ENCODE data around the gene ASGR2.
"Not testable (repeated sequence)": the region's sequence is repeated elsewhere in the genome, so short reads cannot be mapped to it uniquely, and the experiment has no call there.

The ASGR2 gene

GRCh38 chr17:7114241-7114874, at the start of gene ASGR2:
TSS of gene ASGR2 (minus strand) at chr17:7114822. CDS start at chr17:7114240, 582 bp downstream.
- DNase-seq, result no peak

GRCh38 chr17:7159571-7159970, 44.9 kb upstream of the ASGR2 start:
- not testable (repeated sequence) for DNase-seq

GRCh38 chr17:7158424-7158823, 43.8 kb upstream of the ASGR2 start:
- DNase-seq, result not testable (repeated sequence)

GRCh38 chr17:7156342-7156940, 41.8 kb upstream of the ASGR2 start:
- DNase-seq, result no peak

- peak; percentile 41 for DNase-seq
These were observed 33.1 kb upstream of the ASGR2 start for GRCh38 chr17:7147772-7148171.

GRCh38 chr17:7146115-7146514, 31.5 kb upstream of the ASGR2 start:
- DNase-seq, result no peak

GRCh38 chr17:7144213-7144612, 29.6 kb upstream of the ASGR2 start:
- DNase-seq, result no peak

- no peak for DNase-seq
These were observed 27.2 kb upstream of the ASGR2 start for GRCh38 chr17:7141824-7142223.

- no peak for DNase-seq
These were observed 24.8 kb upstream of the ASGR2 start for GRCh38 chr17:7139400-7139799.

GRCh38 chr17:7138800-7139381, 24.3 kb upstream of the ASGR2 start:
- DNase-seq, result no peak

- DNase-seq, result no peak
These were observed 22.7 kb upstream of the ASGR2 start for GRCh38 chr17:7137171-7137943.

- DNase-seq, result peak; percentile 74
These were observed 21.8 kb upstream of the ASGR2 start for GRCh38 chr17:7136266-7136877.

GRCh38 chr17:7133916-7134315, 19.3 kb upstream of the ASGR2 start:
- DNase-seq, result no peak

GRCh38 chr17:7133424-7133823, 18.8 kb upstream of the ASGR2 start:
- peak; percentile 49 for DNase-seq

- DNase-seq, result peak; percentile 81
These were observed 18.0 kb upstream of the ASGR2 start for GRCh38 chr17:7132511-7133094.

- no peak for DNase-seq
These were observed 16.8 kb upstream of the ASGR2 start for GRCh38 chr17:7131423-7131791.

GRCh38 chr17:7130621-7131422, 16.2 kb upstream of the ASGR2 start:
- no peak for DNase-seq

GRCh38 chr17:7129311-7129710, 14.7 kb upstream of the ASGR2 start:
- DNase-seq, result no peak

GRCh38 chr17:7128160-7128559, 13.5 kb upstream of the ASGR2 start:
- no peak for DNase-seq

- not testable (repeated sequence) for DNase-seq
These were observed 12.9 kb upstream of the ASGR2 start for GRCh38 chr17:7127501-7127900.

- not testable (repeated sequence) for DNase-seq
These were observed 11.8 kb upstream of the ASGR2 start for GRCh38 chr17:7126386-7126785.

GRCh38 chr17:7124923-7125322, 10.3 kb upstream of the ASGR2 start:
- DNase-seq, result no peak

All from activated CD4-positive, alpha-beta T cell treated with anti-CD3 and anti-CD28 coated beads, Interleukin-10, Interleukin-2, amounts not matched to agents 100 ng/mL and 50 ng/mL, durations not matched to agents 16 hours and 8 hours (primary cell).